Fibroblast of lung (primary cell): Measurements from ENCODE around the gene CEACAM18.

Experiments used
- EZH2 ChIP-seq: IDR thresholded peaks from 2 replicates; pipeline ENCODE4 v1.5.1; 2012; ENCODE audit warnings: low read length, control low read depth, mild to moderate bottlenecking; ENCODE audit errors: missing control alignments
- TF ChIP-seq, protein P1 (sequence below), 2 donors: IDR thresholded peaks in 1 of 2; conservative IDR thresholded peaks in 1 of 2; 1 replicate in 1 of 2; 2 replicates in 1 of 2; pipeline ENCODE4 v1.5.1; 2011 to 2012; ENCODE audit warnings: low read length in 2 of 2, control low read depth in 1 of 2, inconsistent platforms in 1 of 2, low read depth in 1 of 2, mild to moderate bottlenecking in 1 of 2

DNA sequence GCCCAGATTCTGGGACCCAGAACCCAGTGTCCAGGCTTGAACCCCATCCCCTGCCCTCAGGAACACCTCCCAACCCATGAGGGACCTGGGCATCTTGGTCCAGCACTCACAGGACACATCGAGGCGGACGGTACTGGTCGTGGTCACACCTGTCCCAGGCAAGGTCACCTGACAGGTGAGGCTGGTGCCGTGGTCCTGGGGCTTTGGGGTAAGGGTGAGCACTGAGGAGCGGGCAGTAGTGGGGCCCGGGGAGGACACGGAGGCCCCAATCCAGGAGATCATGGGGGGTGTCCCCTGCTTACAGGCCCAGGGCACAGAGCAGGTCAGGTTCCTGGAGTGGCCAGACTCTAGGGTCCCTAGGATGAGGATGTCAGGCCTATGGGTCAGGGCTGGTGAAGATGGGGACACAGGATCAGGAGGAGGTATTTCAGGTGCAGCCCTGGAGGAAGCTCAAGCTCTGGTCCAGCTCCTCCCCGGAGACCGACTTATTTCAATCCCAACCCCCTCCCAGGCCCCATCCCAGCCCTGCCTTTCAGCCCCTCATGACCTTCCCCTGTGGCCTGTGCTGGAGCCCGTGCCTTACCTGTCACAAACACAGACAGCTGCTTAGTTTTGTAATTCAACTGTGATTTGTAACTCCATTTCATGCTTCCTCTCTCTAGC, 20.9 kb upstream of the CEACAM18 start:
- TF ChIP-seq, protein P1, sequence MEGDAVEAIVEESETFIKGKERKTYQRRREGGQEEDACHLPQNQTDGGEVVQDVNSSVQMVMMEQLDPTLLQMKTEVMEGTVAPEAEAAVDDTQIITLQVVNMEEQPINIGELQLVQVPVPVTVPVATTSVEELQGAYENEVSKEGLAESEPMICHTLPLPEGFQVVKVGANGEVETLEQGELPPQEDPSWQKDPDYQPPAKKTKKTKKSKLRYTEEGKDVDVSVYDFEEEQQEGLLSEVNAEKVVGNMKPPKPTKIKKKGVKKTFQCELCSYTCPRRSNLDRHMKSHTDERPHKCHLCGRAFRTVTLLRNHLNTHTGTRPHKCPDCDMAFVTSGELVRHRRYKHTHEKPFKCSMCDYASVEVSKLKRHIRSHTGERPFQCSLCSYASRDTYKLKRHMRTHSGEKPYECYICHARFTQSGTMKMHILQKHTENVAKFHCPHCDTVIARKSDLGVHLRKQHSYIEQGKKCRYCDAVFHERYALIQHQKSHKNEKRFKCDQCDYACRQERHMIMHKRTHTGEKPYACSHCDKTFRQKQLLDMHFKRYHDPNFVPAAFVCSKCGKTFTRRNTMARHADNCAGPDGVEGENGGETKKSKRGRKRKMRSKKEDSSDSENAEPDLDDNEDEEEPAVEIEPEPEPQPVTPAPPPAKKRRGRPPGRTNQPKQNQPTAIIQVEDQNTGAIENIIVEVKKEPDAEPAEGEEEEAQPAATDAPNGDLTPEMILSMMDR (conservative IDR thresholded peaks at IDR 0.05 in 1 of 2, IDR thresholded peaks at IDR 0.05 in 1 of 2; ENCODE audit: low read depth in 1 of 2, low read length in 2 of 2): no peak
- TF ChIP-seq EZH2: no peak
